HFF-Myc (cell line): ENCODE data around the gene EIPR1.
"Not testable (repeated sequence)": the region's sequence is repeated elsewhere in the genome, so short reads cannot be mapped to it uniquely, and the experiment has no call there.

Experiments
- DNase-seq: peaks from one replicate; pipeline ENCODE4 v3.0.0-alpha.2; 2011; ENCODE audit warnings: low read depth; ENCODE audit errors: extremely low read depth
- H3K4me3 ChIP-seq: replicated peaks from 2 replicates; pipeline ENCODE4 v1.5.1; 2011; ENCODE audit warnings: low read depth, mild to moderate bottlenecking, control low read depth, low read length
- TF ChIP-seq, protein P1 (sequence below): IDR thresholded peaks from 2 replicates; pipeline ENCODE4 v1.5.1; 2012; ENCODE audit warnings: mild to moderate bottlenecking, low read depth, low read length, control low read depth; ENCODE audit errors: missing control alignments

EIPR1 gene

DNA sequence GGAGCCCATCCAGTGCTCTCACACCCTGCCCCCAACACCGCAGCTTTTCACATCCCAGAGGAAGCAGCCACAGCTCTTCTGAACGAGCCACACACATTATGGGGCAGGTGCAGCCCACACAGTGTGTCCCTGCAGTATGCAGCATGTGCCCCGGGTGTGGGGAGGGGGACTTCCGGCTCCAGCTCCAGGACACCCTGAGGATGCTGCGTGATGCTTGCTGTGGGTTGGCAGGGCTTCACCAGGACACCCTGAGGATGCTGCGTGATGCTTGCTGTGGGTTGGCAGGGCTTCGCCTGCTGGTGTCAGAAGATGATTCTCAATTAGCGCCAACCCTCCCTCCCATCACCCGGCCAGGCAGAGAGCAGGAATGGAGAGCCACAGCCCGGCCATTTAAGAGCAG is 193.9 kb downstream of the EIPR1 start:
- no peak overlapping the region for H3K4me3 ChIP-seq
- no peak for DNase-seq
- TF ChIP-seq, protein P1, sequence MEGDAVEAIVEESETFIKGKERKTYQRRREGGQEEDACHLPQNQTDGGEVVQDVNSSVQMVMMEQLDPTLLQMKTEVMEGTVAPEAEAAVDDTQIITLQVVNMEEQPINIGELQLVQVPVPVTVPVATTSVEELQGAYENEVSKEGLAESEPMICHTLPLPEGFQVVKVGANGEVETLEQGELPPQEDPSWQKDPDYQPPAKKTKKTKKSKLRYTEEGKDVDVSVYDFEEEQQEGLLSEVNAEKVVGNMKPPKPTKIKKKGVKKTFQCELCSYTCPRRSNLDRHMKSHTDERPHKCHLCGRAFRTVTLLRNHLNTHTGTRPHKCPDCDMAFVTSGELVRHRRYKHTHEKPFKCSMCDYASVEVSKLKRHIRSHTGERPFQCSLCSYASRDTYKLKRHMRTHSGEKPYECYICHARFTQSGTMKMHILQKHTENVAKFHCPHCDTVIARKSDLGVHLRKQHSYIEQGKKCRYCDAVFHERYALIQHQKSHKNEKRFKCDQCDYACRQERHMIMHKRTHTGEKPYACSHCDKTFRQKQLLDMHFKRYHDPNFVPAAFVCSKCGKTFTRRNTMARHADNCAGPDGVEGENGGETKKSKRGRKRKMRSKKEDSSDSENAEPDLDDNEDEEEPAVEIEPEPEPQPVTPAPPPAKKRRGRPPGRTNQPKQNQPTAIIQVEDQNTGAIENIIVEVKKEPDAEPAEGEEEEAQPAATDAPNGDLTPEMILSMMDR = no peak

DNA sequence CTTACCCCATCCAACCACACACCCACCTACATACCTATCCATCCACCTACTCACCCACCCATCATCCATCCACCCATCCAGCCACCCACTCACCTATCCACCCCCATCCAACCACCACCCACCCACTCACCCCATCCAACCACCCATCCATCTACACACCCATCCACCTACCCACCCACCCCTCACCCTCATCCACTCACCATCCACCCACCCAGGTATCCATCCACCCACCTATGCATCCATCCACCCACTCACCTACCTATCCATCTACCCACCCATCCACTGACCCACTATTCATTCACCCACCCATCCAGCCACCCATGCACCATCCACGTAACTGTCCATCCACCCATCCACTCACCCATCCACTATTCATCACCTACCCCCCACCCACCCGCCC is 194.8 kb downstream of the EIPR1 start:
- no peak for DNase-seq
- TF ChIP-seq, protein P1 = no peak
- no peak overlapping the region for H3K4me3 ChIP-seq

GRCh38 chr2:3181416-3182010 is 196.1 kb downstream of the EIPR1 start:
- DNase-seq = no peak
- no peak overlapping the region for H3K4me3 ChIP-seq
- TF ChIP-seq, protein P1 = no peak

GRCh38 chr2:3180909-3181221 is 196.8 kb downstream of the EIPR1 start:
- H3K4me3 ChIP-seq, DNase-seq: not testable (repeated sequence)

DNA sequence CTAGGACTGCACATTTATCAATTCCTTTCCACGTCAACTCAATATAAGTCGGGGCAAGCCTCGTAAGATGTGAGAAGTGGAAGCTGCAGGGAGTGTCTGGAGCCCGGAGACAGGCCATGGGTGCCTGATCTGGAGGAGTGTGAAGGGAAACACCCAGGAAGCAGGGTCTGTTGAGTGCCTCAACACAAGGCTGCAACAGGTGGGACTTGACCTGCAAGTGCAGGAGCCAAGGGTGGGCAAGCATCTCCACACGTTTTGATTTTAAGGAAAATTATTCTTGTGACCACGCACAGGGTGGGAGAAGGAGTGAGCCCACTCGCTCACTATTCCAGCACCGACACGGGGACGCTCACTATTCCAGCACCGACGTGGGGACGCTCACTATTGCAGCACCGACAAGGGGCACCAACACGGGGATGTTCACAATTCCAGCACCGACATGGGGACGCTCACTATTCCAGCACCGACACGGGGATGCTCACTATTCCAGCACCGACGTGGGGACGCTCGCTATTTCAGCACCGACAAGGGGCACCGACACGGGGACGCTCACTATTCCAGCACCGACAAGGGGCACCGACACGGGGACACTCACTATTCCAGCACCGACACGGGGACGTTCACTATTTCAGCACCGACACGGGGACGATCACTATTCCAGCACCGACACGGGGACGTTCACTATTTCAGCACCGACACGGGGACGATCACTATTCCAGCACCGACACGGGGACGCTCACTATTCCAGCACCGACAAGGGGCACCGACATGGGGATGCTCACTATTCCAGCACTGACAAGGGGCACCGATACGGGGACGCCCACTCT is 197.3 kb downstream of the EIPR1 start:
- H3K4me3 ChIP-seq = no peak overlapping the region
- TF ChIP-seq, protein P1 = no peak
- DNase-seq = no peak

DNA sequence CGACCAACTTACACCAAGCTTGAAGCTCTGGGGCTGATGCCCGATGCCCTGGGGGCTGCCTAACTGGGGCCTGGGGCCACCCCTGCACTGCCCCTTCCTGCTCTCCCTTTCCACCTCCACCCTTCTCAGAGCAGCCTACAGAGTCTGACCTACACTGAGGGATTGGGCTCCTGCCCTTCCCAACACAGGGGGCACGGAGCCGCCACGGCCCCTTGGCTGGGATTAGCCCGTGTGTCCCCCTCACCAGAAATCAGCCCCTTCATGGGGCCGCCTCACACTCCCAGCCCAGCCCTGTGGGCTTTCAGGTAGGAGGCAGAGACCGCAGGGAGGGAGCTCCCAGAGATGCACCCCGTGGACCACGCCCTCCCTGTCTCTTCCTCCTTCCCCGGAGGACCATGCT is 198.0 kb downstream of the EIPR1 start:
- TF ChIP-seq, protein P1 = no peak
- no peak overlapping the region for H3K4me3 ChIP-seq
- no peak for DNase-seq

DNA sequence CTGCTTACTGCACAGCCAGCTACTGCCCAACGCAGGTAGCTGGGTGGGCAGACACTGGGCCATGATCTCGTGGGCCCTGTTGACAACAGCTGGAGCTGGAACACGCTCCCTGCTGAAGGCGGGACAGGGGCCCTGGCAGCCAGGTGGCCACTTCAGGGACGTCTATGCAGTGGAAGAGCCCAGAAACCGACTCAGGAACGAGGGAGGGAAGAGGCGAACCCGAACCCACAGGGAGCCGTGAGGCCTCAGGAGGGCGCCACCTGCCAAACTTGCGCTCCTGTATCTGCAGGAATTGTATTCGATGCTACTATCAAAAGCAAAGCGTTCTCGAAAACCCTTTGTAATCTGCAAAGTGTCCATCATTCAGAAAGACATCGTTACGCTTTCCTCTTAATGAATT is 198.4 kb downstream of the EIPR1 start:
- no peak overlapping the region for H3K4me3 ChIP-seq
- no peak for DNase-seq
- TF ChIP-seq, protein P1 = peak; percentile 38
